MM.1S (cell line): ENCODE measurements around the gene ZNF22.

Experiments used
- DNase-seq: peaks from one replicate; pipeline ENCODE4 v3.0.0-alpha.2; 2015
- H2AFZ ChIP-seq: fragments of 300-600 bp; sonication (generic); 2 replicates; pipeline ENCODE4 v1.6.0; 2016; ENCODE audit warnings: antibody characterized with exemption, low read length
- H3F3A ChIP-seq: fragments of 300-600 bp; sonication (generic); 2 replicates; pipeline ENCODE4 v1.6.1; 2016; ENCODE audit warnings: mild to moderate bottlenecking, antibody characterized with exemption, low read length, moderate library complexity, mixed read lengths; ENCODE audit not compliant: insufficient read depth
- H3K27ac ChIP-seq: fragments of 300-600 bp; sonication (generic); 2 replicates; pipeline ENCODE4 v1.5.1; 2016; ENCODE audit warnings: mild to moderate bottlenecking, low read length
- H3K27me3 ChIP-seq: fragments of 300-600 bp; sonication (generic); replicated peaks from 2 replicates; pipeline ENCODE4 v1.6.0; 2016; ENCODE audit warnings: low read length; ENCODE audit not compliant: insufficient read depth
- H3K36me3 ChIP-seq: fragments of 300-600 bp; sonication (generic); replicated peaks from 2 replicates; pipeline ENCODE4 v1.6.1; 2016; ENCODE audit warnings: mild to moderate bottlenecking, low read length, mixed read lengths; ENCODE audit not compliant: insufficient read depth
- H3K4me1 ChIP-seq: fragments of 300-600 bp; sonication (generic); 2 replicates; pipeline ENCODE4 v1.6.1; 2016; ENCODE audit warnings: low read length, mixed read lengths
- H3K4me2 ChIP-seq: fragments of 300-600 bp; sonication (generic); 2 replicates; pipeline ENCODE4 v1.6.0; 2016; ENCODE audit warnings: low read depth, low read length
- H3K4me3 ChIP-seq: fragments of 300-600 bp; sonication (generic); 2 replicates; pipeline ENCODE4 v1.5.1; 2016; ENCODE audit warnings: low read length, mixed read lengths
- H3K79me2 ChIP-seq: fragments of 300-600 bp; sonication (generic); 2 replicates; pipeline ENCODE4 v1.6.1; 2016; ENCODE audit warnings: mixed run types, low read length, mixed read lengths
- H3K9ac ChIP-seq: fragments of 300-600 bp; sonication (generic); 2 replicates; pipeline ENCODE4 v1.6.1; 2016; ENCODE audit warnings: low read length, mixed read lengths
- H3K9me2 ChIP-seq: fragments of 300-600 bp; sonication (generic); replicated peaks from 2 replicates; pipeline ENCODE4 v1.6.1; 2016; ENCODE audit warnings: mild to moderate bottlenecking, low read length, mixed read lengths; ENCODE audit not compliant: insufficient read depth
- H3K9me3 ChIP-seq: fragments of 300-600 bp; sonication (generic); replicated peaks from 2 replicates; pipeline ENCODE4 v1.6.1; 2016; ENCODE audit warnings: mild to moderate bottlenecking, low read length, mixed read lengths; ENCODE audit not compliant: insufficient read depth
- H4K20me1 ChIP-seq: fragments of 300-600 bp; sonication (generic); 2 replicates; pipeline ENCODE4 v1.6.1; 2016; ENCODE audit warnings: mild to moderate bottlenecking, low read length, moderate library complexity, mixed read lengths; ENCODE audit not compliant: insufficient read depth
- CTCF ChIP-seq: fragments of 300-600 bp; sonication (generic); IDR thresholded peaks from 2 replicates; pipeline ENCODE4 v1.5.1; 2016; ENCODE audit warnings: antibody characterized with exemption, low read length, mixed read lengths
- EZH2 ChIP-seq: fragments of 300-600 bp; sonication (generic); optimal IDR thresholded peaks from 2 replicates; pipeline ENCODE3; 2017; ENCODE audit warnings: low read depth, mild to moderate bottlenecking, antibody characterized with exemption, low read length, mixed read lengths
- EZH2phosphoT487 ChIP-seq: fragments of 300-600 bp; sonication (generic); IDR thresholded peaks from 2 replicates; pipeline ENCODE4 v1.6.1; 2018; ENCODE audit warnings: antibody characterized with exemption, low read length

Gene ZNF22

GRCh38 chr10:45015590-45015989 is 14.9 kb downstream of the ZNF22 start:
- Histone ChIP-seq H3K4me3 (no peak overlapping the region), H3K36me3 (no peaks in the 10 kb centered on the region), H2AFZ (no peak overlapping the region), H3K9ac (no peak overlapping the region), H3K9me3 (no peaks in the 10 kb centered on the region), H3K4me1 (no peaks in the 10 kb centered on the region), H3K9me2 (no peaks in the 10 kb centered on the region), H4K20me1 (no peaks in the 10 kb centered on the region), H3K79me2 (no peaks in the 10 kb centered on the region), H3K27me3 (no peaks in the 10 kb centered on the region), H3K27ac (no peak overlapping the region), H3F3A (no peaks in the 10 kb centered on the region), H3K4me2 (no peak overlapping the region)
- DNase-seq: no peak
- TF ChIP-seq CTCF: no peak
- no peak for TF ChIP-seq EZH2
- no peak for TF ChIP-seq EZH2phosphoT487

- Histone ChIP-seq H3K79me2 (no peaks in the 10 kb centered on the region), H3K9ac (no peak overlapping the region), H3K36me3 (no peaks in the 10 kb centered on the region), H3K9me2 (no peaks in the 10 kb centered on the region), H3K9me3 (no peaks in the 10 kb centered on the region), H3K4me1 (no peaks in the 10 kb centered on the region), H3K4me2 (no peak overlapping the region), H3F3A (no peaks in the 10 kb centered on the region; the same call in 1 of the 2 replicates), H2AFZ (no peak overlapping the region), H3K27me3 (no peaks in the 10 kb centered on the region), H3K4me3 (no peak overlapping the region), H4K20me1 (no peaks in the 10 kb centered on the region), H3K27ac (no peak overlapping the region)
- no peak for DNase-seq
- TF ChIP-seq CTCF (no peak), EZH2 (no peak), EZH2phosphoT487 (no peak)
Measured at GRCh38 chr10:45023426-45023825, 22.7 kb downstream of the ZNF22 start.

- no peaks in the 10 kb centered on the region for H4K20me1 ChIP-seq
- H3K4me3 ChIP-seq: no peak overlapping the region
- DNase-seq: no peak
- no peak overlapping the region for H3K4me2 ChIP-seq
- no peak overlapping the region for H3K9ac ChIP-seq
- no peak overlapping the region for H2AFZ ChIP-seq
- no peak overlapping the region for H3K27ac ChIP-seq
- no peak for TF ChIP-seq EZH2
- TF ChIP-seq EZH2phosphoT487: no peak
- no peak for TF ChIP-seq CTCF
- no peaks in the 10 kb centered on the region for H3K9me3 ChIP-seq
- H3K9me2 ChIP-seq: no peaks in the 10 kb centered on the region
- H3F3A ChIP-seq: no peaks in the 10 kb centered on the region
- no peaks in the 10 kb centered on the region for H3K4me1 ChIP-seq
- H3K27me3 ChIP-seq: no peaks in the 10 kb centered on the region
- H3K79me2 ChIP-seq: no peaks in the 10 kb centered on the region
- no peaks in the 10 kb centered on the region for H3K36me3 ChIP-seq
Measured at GRCh38 chr10:45034301-45034700, 33.6 kb downstream of the ZNF22 start.
